ENCODE results near the gene PARVG.

PARVG gene

GRCh38 chr22:44168206-44168605 is 12.5 kb upstream of the PARVG start:
- H3K4me3 ChIP-seq (ENCODE audit: low read depth, low read length), result no peak overlapping the region
- TF ChIP-seq, protein P1, sequence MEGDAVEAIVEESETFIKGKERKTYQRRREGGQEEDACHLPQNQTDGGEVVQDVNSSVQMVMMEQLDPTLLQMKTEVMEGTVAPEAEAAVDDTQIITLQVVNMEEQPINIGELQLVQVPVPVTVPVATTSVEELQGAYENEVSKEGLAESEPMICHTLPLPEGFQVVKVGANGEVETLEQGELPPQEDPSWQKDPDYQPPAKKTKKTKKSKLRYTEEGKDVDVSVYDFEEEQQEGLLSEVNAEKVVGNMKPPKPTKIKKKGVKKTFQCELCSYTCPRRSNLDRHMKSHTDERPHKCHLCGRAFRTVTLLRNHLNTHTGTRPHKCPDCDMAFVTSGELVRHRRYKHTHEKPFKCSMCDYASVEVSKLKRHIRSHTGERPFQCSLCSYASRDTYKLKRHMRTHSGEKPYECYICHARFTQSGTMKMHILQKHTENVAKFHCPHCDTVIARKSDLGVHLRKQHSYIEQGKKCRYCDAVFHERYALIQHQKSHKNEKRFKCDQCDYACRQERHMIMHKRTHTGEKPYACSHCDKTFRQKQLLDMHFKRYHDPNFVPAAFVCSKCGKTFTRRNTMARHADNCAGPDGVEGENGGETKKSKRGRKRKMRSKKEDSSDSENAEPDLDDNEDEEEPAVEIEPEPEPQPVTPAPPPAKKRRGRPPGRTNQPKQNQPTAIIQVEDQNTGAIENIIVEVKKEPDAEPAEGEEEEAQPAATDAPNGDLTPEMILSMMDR (IDR thresholded peaks at IDR 0.05; ENCODE audit: low read depth, low read length), result no peak

- H3K4me3 ChIP-seq (ENCODE audit: low read depth, low read length), result no peak overlapping the region
- TF ChIP-seq, protein P1 (IDR thresholded peaks at IDR 0.05; ENCODE audit: low read depth, low read length), result no peak
Measured at GRCh38 chr22:44170470-44170869, 10.3 kb upstream of the PARVG start.

DNA sequence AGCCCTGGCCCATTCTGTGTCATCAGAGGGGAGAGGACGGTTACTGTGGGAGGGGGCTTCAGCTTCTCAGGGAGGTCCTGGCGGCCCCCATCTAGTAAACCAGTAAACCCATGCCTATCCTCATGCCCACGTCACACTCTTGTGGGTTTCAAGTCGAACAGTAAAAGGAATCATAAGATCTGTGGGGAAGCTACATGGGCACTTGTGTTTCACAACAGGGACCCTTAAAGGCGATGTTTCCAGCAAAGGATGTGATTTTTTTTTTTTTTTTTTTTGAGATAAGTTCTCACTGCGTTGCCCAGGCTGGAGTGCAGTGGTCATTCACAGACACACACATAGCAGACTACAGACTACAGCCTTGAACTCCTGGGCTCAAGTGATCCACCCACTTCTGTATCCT is 9.2 kb upstream of the PARVG start:
- no peak overlapping the region for H3K4me3 ChIP-seq (ENCODE audit: low read depth, low read length)
- TF ChIP-seq, protein P1 (IDR thresholded peaks at IDR 0.05; ENCODE audit: low read depth, low read length), result no peak

DNA sequence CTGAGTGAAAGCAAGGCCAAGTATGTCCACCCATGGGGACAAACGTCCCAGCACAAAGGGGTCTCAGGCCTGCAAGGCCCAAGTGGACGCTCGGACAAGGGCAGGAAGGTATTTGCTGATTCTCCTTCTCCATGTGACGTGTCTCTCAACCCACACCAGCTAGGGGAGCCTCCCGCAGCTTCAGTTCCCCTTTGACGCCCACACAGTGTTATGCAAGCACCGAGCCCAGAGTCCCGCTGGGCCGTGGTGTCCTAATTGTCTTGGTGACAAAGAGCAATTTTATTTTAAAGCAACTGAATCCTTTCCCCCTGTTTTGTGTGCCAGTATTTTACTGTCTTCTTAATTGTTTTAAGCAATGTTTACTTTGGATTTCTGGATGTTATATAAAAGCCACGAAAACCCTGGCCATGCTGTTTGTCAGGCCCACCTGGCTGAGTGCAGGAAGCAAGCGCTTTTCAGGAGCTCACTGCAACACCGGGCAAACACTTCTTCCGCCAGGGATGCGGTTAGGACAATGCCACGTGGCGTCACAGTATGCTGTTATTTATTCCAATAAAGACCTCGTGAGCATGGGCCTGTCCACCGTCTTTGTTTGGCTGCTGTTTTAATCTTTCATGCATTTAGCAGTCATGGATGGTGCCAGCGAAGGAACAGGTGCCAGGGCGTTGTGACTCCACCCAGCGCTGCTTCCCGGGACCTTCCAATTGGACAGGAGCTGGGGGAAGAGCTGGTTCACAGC is 8.2 kb upstream of the PARVG start:
- H3K4me3 ChIP-seq (ENCODE audit: low read depth, low read length), result no peak overlapping the region
- TF ChIP-seq, protein P1 (IDR thresholded peaks at IDR 0.05; ENCODE audit: low read depth, low read length), result no peak

DNA sequence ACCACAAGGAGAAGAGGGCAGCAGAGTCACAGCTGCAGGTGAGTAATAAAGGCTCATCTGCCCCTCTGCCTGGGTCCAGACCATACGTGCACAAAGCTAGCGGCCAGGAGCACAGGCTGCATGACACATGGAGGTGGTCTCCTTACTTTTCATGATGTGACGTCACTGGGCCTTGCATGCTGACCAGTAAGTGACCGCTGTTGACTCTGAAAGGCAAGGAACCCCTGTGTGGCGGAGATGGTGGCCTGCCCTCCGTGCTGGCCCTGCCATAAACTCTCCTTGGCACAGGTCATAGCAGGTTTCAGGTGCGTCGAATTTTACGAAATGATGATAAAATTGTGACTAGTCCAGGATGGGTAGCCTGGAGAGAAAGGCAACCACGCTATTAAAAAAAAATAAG is 7.6 kb upstream of the PARVG start:
- TF ChIP-seq, protein P1 (IDR thresholded peaks at IDR 0.05; ENCODE audit: low read depth, low read length), result no peak
- no peak overlapping the region for H3K4me3 ChIP-seq (ENCODE audit: low read depth, low read length)

DNA sequence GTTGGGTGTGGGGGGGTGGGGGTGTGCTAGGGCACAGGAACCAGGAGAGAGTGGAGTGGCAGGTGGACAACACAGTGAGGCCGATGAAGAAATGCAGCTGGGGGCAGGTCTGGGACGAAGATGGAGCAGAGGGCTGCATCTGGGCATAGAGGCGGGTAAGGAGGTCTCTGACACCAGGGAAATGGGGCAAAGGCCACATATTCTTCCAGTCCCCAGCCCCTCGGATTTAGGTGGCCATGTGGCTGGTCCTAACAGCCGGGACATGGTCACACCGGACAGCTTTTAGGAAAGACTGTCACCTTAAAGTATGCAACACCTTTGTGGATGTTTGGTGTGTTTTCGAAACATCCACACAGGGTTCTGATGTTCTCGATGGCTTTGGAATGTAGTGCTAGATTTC is 5.0 kb upstream of the PARVG start:
- TF ChIP-seq, protein P1 (IDR thresholded peaks at IDR 0.05; ENCODE audit: low read depth, low read length), result no peak
- H3K4me3 ChIP-seq (ENCODE audit: low read depth, low read length), result no peak overlapping the region

DNA sequence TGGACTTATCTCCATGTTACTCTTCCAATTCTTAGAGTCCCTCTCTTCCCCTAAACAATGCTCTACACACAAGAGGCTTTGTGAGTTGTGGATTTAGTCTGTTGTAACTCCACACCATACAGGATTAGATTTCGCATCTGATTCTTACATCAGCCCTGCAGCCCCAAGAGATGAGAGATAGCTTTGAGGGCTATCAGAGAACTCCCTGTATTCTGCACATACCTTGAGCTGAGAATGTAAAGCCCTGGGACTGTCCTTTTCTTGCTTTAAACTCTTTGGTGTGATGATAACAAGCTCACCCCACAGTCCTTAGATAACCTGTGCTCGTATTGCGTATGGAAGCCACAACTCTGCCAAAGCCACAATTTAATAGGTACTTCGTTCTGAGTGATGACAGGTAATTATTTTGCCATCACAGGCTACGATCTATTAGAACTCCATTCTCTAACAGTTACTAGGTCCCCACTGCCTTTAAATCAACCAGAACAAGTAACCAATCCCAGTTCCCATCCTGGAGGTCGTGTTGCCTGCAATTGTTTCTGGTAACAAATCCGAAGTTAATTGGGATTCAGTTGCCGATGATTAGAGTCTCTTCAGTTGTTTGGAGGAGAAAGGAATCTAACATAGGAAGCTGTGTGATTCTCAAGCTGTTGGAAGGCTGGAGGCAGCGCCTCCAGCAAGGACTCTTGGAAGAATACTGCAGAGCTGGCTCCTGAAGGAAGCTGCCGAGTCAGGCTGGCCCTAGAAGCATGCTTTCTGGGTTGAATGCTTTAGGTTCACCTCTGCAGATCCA is 1.3 kb upstream of the PARVG start:
- no peak overlapping the region for H3K4me3 ChIP-seq (ENCODE audit: low read depth, low read length)
- TF ChIP-seq, protein P1 (IDR thresholded peaks at IDR 0.05; ENCODE audit: low read depth, low read length), result no peak
